ENCODE results near the gene NDUFAF4.

Gene NDUFAF4

GRCh38 chr6:96939007-96939805 lies 41.5 kb upstream of the NDUFAF4 start:
- Histone ChIP-seq H3K27me3 (no peaks in the 10 kb centered on the region), H3K27ac (no peak overlapping the region), H3K4me1 (peaks cover 0 to 17% (median 7%) of the 10 kb centered on the region in 4 donors), H3K36me3 (no peaks in the 10 kb centered on the region), H3K4me3 (no peak overlapping the region), H3K9me3 (no peaks in the 10 kb centered on the region)
- TF ChIP-seq CTCF (IDR thresholded peaks at IDR 0.05): no peak
- intact Hi-C loops (cut with DNase I; ENCODE audit: low total_unique reads): no loop called here
- DNase-seq: no peak

GRCh38 chr6:96934087-96934486 lies 36.4 kb upstream of the NDUFAF4 start:
- Histone ChIP-seq H3K27ac (no peak overlapping the region), H3K36me3 (no peaks in the 10 kb centered on the region), H3K4me3 (no peak overlapping the region), H3K27me3 (no peaks in the 10 kb centered on the region), H3K9me3 (no peaks in the 10 kb centered on the region), H3K4me1 (peaks cover 0 to 12% (median 6%) of the 10 kb centered on the region in 4 donors)
- TF ChIP-seq CTCF (IDR thresholded peaks at IDR 0.05): no peak
- no peak for DNase-seq
- intact Hi-C loops (cut with DNase I; ENCODE audit: low total_unique reads): no loop called here

- Histone ChIP-seq H3K27ac (no peak overlapping the region), H3K4me1 (no peaks in the 10 kb centered on the region), H3K4me3 (no peak overlapping the region), H3K9me3 (no peaks in the 10 kb centered on the region), H3K36me3 (no peaks in the 10 kb centered on the region), H3K27me3 (no peaks in the 10 kb centered on the region)
- DNase-seq: no peak
- no peak for TF ChIP-seq CTCF (IDR thresholded peaks at IDR 0.05)
- intact Hi-C loops (cut with DNase I; ENCODE audit: low total_unique reads): no loop called here
Measured at GRCh38 chr6:96931198-96931597, 33.5 kb upstream of the NDUFAF4 start.

- Histone ChIP-seq H3K9me3 (no peaks in the 10 kb centered on the region), H3K4me3 (no peak overlapping the region), H3K27ac (no peak overlapping the region), H3K27me3 (no peaks in the 10 kb centered on the region), H3K4me1 (peaks cover 0 to 5% (median 0%) of the 10 kb centered on the region in 4 donors), H3K36me3 (no peaks in the 10 kb centered on the region)
- intact Hi-C loops (cut with DNase I; ENCODE audit: low total_unique reads): no loop called here
- no peak for DNase-seq
- no peak for TF ChIP-seq CTCF (IDR thresholded peaks at IDR 0.05)
Measured at GRCh38 chr6:96929741-96930140, 32.0 kb upstream of the NDUFAF4 start.

- H3K36me3 ChIP-seq: no peaks in the 10 kb centered on the region
- no peaks in the 10 kb centered on the region for H3K27me3 ChIP-seq
- no peaks in the 10 kb centered on the region for H3K9me3 ChIP-seq
- DNase-seq: no peak
- no peak overlapping the region for H3K4me3 ChIP-seq
- peaks cover 0 to 12% (median 4%) of the 10 kb centered on the region in 4 donors for H3K4me1 ChIP-seq
- no peak for TF ChIP-seq CTCF (IDR thresholded peaks at IDR 0.05)
- H3K27ac ChIP-seq: no peak overlapping the region
- intact Hi-C loops (cut with DNase I; ENCODE audit: low total_unique reads): no loop called here
Measured at GRCh38 chr6:96927660-96928059, 30.0 kb upstream of the NDUFAF4 start.

Measured in tibial artery (tissue), 4 donors.